Stimulated activated CD4-positive, alpha-beta T cell treated with anti-CD3 and anti-CD28 coated beads, Interleukin-15, amount 100 ng/mL, for 1 hour (primary cell): ENCODE results near the gene ZNF772.
A peak's percentile ranks its signal among the peaks of the same experiment; 100 is the strongest.

Experiments
- DNase-seq, 2 donors: peaks; one replicate each; pipeline ENCODE4 v3.0.0-alpha.2; 2020; ENCODE audit warnings: low read depth in 1 of 2, low spot score in 1 of 2

Gene ZNF772

DNA sequence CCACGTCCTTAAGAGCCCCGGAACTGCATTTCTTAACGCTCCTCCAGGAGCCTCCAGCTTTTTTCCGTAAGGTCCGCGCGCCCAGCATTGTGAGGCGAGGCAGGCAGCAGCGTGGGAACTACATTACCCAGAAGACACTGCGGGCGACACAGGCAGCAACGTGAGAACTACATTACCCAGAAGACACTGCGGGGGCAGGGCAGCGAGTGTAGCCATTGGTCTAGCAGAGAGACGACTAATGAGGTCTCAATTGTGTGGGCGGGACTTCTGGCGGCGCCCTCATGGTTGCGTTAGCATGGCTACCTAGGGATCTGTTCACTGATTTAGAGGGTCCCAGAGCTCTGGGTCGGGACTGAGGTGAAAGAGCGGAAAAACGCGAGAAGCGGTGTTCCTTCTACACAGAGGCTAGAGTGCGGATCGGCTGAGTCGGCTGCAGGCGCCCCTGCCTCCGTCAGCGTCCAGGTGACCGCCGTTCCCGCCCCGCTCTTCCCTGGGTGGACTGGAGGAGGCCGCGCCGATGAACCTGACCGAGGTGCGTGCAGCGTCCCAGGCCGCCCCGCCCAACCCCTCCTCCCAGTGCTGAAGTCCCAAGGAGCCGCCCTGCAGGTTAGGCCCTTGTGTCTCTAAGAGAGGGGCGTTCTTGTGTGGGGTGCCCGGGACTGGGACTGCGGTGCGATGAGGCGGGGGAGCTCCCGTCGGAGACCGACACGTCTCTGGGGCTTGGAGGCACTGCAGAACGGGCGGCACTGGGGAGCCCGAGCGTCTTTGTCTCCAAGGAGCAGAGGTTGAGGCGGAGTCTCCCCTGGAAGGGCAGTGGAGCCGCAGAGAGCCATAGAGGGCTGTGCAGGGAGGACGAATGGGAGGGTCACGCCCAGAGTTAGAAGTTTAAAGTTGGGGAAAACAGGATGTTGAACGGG lies 42.0 kb downstream of the ZNF772 start, which contains the start of gene ZNF749:
Gene ZNF749 (plus strand): TSS at position 264 of the 917 bp plus-strand sequence. CDS start 254 bp downstream, at position 518.
- peak; percentile 84 to 91 for DNase-seq

DNA sequence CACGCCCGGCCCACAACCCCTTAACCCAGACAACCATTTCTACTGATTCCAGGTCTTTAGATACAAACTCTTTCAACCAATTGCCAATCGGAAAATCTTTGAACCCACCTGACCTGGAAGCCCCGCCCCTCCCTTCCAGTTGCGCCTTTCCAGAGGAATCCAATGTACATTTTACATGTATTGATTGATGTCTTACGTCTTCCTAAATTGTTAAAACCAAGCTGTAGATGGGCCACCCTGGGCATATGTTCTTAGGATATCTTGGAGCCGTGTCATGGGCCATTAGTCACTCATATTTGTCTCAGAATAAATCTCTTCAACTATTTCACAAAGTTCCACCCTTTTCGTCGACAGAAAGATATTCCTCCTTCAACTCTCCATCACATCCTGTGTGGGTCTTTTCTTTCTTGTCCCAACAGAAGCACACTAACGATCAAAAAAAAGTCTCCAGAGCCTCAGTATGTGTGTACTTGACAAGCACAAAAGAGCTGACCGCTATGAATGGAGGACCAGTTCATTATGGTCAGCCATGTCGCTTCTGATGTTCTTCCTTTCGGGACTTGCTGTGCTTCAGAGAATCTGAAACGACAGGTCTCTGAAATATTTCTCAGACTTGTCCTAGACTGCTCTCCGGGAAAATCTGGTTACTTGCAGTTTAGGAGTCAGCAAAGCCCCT lies 42.8 kb downstream of the ZNF772 start:
- no peak for DNase-seq

DNA sequence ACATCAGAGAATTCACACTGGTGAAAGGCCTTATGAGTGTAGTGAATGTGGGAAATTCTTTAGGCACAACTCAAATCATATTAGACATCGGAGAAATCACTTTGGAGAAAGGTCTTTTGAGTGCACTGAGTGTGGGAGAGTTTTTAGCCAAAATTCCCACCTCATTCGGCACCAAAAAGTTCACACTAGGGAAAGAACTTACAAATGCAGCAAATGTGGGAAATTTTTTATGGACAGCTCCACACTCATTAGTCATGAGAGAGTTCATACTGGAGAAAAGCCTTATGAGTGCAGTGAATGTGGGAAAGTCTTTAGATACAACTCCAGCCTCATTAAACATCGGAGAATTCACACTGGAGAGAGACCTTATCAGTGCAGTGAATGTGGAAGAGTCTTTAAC lies 56.3 kb downstream of the ZNF772 start:
- DNase-seq: no peak

DNA sequence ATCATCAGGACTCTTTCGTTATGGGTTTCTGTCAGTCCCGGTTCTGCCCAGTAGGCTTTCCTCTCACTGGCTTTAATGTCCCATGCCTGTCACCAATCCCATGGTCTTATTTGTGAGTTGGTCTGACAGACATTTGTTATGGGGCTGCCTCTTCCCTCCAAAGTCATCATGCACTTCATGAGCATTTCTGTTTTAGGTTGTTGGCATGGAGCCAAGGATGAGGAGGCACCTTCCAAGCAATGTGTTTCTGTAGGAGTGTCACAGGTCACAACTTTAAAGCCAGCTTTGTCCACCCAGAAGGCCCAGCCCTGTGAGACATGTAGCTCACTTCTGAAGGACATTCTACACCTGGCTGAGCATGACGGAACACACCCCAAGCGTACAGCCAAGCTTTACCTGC lies 57.9 kb downstream of the ZNF772 start:
- DNase-seq: no peak
